Neural progenitor cell (in vitro differentiated cells): ENCODE results near the gene ADARB2.

Experiments used
- EZH2 ChIP-seq: fragments of 200-600 bp; sonication (generic); IDR thresholded peaks from 2 replicates; pipeline ENCODE4 v1.6.1; 2017; ENCODE audit warnings: antibody characterized with exemption, mild to moderate bottlenecking, moderate library complexity
- EZH2phosphoT487 ChIP-seq: fragments of 200-600 bp; sonication (generic); IDR thresholded peaks from 2 replicates; pipeline ENCODE4 v1.6.1; 2017; ENCODE audit warnings: antibody characterized with exemption
- TF ChIP-seq, protein P1 (sequence below): fragments of 200-600 bp; sonication (generic); IDR thresholded peaks from 2 replicates; pipeline ENCODE4 v1.5.1; 2017; ENCODE audit warnings: antibody characterized with exemption, mild to moderate bottlenecking

DNA sequence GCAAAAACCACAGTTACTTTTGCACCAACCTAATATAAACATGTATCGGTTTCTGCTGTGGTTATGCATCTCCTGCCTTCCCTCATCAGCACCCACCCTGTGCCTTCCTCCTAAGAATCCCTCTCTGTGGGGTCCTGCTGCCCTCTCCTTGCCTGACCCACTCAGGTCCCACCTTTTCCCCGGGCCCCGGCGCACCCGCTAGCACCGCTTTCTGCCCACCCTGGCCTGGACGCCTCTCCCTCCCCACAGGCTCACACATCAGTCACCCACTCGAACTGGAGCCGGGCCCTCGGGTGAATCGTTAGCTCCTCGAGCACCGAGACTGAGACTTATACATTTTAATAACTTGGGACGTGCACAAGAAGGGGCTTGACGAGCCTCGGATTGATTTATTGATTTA, 110.5 kb downstream of the ADARB2 start:
- TF ChIP-seq, protein P1, sequence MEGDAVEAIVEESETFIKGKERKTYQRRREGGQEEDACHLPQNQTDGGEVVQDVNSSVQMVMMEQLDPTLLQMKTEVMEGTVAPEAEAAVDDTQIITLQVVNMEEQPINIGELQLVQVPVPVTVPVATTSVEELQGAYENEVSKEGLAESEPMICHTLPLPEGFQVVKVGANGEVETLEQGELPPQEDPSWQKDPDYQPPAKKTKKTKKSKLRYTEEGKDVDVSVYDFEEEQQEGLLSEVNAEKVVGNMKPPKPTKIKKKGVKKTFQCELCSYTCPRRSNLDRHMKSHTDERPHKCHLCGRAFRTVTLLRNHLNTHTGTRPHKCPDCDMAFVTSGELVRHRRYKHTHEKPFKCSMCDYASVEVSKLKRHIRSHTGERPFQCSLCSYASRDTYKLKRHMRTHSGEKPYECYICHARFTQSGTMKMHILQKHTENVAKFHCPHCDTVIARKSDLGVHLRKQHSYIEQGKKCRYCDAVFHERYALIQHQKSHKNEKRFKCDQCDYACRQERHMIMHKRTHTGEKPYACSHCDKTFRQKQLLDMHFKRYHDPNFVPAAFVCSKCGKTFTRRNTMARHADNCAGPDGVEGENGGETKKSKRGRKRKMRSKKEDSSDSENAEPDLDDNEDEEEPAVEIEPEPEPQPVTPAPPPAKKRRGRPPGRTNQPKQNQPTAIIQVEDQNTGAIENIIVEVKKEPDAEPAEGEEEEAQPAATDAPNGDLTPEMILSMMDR = no peak
- TF ChIP-seq EZH2 (no peak), EZH2phosphoT487 (no peak)
